PFSK-1 (cell line): ENCODE results near the gene MAN2B2.

Experiments
- FOXP2 ChIP-seq: optimal IDR thresholded peaks from 2 replicates; pipeline ENCODE3; 2011; ENCODE audit warnings: borderline replicate concordance, control low read depth, inconsistent platforms; ENCODE audit not compliant: insufficient read depth; ENCODE audit errors: extremely low read length, extremely low read depth
- POLR2AphosphoS5 ChIP-seq: IDR thresholded peaks from 2 replicates; pipeline ENCODE4 v1.6.1; 2012; ENCODE audit warnings: low read depth, mild to moderate bottlenecking, control low read depth, low read length, moderate library complexity
- SIN3A ChIP-seq: IDR thresholded peaks from 2 replicates; pipeline ENCODE4 v1.6.1; 2012; ENCODE audit warnings: mild to moderate bottlenecking, low read length, moderate library complexity, borderline replicate concordance; ENCODE audit not compliant: insufficient read depth
- TAF1 ChIP-seq: IDR thresholded peaks from 2 replicates; pipeline ENCODE4 v1.6.1; 2012; ENCODE audit warnings: low read length, control low read depth, borderline replicate concordance; ENCODE audit not compliant: insufficient read depth
- TF ChIP-seq, protein P1 (sequence below), 2 experiments: IDR thresholded peaks; 2 replicates each; pipeline versions ENCODE4 v1.6.1 to v1.8.0; 2011 to 2012; ENCODE audit warnings: low read depth in 2 of 2, low read length in 2 of 2, control low read depth in 1 of 2, inconsistent platforms in 1 of 2, mild to moderate bottlenecking in 1 of 2, moderate library complexity in 1 of 2; ENCODE audit not compliant: insufficient read depth in 1 of 2

The MAN2B2 gene

DNA sequence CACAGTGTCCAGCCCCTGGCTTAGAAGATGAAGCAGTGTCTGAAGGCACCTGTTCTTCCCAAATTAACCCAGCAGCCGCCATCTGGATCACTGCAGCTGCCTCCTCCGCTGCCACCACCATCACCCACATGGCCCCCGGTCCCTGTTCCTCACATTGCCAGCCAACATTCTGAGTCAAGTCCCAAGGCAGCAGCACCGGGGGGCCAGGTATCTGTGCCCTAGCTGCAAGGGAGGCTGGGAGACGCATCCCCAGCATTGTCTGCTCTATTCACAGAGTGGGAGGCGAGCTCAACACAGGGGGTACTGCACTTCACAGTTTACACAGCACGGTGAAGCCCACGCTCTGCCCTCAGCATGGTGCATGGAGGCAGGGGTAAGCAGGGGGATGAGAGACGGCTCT is 42.3 kb upstream of the MAN2B2 start:
- no peak for TF ChIP-seq FOXP2
- TF ChIP-seq TAF1: no peak
- TF ChIP-seq, protein P1, sequence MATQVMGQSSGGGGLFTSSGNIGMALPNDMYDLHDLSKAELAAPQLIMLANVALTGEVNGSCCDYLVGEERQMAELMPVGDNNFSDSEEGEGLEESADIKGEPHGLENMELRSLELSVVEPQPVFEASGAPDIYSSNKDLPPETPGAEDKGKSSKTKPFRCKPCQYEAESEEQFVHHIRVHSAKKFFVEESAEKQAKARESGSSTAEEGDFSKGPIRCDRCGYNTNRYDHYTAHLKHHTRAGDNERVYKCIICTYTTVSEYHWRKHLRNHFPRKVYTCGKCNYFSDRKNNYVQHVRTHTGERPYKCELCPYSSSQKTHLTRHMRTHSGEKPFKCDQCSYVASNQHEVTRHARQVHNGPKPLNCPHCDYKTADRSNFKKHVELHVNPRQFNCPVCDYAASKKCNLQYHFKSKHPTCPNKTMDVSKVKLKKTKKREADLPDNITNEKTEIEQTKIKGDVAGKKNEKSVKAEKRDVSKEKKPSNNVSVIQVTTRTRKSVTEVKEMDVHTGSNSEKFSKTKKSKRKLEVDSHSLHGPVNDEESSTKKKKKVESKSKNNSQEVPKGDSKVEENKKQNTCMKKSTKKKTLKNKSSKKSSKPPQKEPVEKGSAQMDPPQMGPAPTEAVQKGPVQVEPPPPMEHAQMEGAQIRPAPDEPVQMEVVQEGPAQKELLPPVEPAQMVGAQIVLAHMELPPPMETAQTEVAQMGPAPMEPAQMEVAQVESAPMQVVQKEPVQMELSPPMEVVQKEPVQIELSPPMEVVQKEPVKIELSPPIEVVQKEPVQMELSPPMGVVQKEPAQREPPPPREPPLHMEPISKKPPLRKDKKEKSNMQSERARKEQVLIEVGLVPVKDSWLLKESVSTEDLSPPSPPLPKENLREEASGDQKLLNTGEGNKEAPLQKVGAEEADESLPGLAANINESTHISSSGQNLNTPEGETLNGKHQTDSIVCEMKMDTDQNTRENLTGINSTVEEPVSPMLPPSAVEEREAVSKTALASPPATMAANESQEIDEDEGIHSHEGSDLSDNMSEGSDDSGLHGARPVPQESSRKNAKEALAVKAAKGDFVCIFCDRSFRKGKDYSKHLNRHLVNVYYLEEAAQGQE (IDR thresholded peaks at IDR 0.05; ENCODE audit: insufficient read depth in 1 of 2, low read depth in 2 of 2, low read length in 2 of 2): no peak
- no peak for TF ChIP-seq POLR2AphosphoS5
- TF ChIP-seq SIN3A: no peak

DNA sequence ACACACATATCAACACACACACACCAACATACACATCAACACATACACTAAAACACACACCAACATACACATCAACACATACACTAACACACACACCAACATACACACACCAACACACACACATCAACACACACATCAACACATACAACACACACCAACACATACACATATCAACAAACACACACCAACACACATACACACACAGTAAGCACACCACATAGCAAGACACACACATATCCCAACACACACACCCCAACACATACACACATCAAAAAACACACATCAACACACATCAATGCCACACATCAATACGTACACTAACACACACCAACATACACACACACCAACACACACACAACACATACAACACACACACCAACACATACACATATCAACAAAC is 40.9 kb upstream of the MAN2B2 start:
- TF ChIP-seq POLR2AphosphoS5: no peak
- TF ChIP-seq SIN3A: no peak
- TF ChIP-seq FOXP2: no peak
- TF ChIP-seq, protein P1 (IDR thresholded peaks at IDR 0.05; ENCODE audit: insufficient read depth in 1 of 2, low read depth in 2 of 2, low read length in 2 of 2): no peak
- TF ChIP-seq TAF1: no peak

DNA sequence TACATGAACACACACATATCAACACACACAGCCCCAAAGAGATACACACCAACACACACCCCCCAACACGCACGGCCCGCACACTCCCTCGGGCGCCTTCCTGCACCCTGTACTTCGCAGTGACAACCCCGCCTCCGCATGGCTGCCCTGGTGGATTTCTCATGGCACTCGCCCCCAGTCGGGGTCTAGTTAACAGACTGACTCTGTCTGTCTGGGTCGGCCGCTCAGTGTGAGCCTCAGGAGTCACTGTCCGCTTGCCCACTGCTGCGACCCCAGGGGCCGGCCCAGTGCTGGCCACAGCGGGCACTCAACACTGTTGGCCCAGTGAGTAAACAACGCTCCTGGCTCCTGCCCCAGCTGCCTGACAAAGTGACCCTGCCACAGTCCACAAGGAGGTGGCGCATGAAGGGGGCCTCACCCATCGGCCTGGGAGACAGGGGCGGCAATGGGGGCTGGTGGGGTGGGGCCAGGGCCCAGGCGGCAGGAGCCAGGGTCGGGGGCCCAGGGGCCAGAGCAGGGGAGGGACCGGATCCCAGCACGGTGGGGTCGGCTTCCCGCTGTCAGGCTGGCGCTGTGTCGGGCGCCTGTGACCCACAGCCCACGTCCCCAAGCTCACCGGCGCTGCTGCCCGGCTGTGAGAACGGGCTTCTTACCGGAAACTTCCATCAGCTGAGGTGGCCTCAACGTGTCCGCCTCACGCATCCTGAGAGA is 40.2 kb upstream of the MAN2B2 start:
- TF ChIP-seq TAF1 (no peak), SIN3A (no peak), FOXP2 (no peak), POLR2AphosphoS5 (no peak)
- TF ChIP-seq, protein P1 (IDR thresholded peaks at IDR 0.05; ENCODE audit: insufficient read depth in 1 of 2, low read depth in 2 of 2, low read length in 2 of 2): no peak

DNA sequence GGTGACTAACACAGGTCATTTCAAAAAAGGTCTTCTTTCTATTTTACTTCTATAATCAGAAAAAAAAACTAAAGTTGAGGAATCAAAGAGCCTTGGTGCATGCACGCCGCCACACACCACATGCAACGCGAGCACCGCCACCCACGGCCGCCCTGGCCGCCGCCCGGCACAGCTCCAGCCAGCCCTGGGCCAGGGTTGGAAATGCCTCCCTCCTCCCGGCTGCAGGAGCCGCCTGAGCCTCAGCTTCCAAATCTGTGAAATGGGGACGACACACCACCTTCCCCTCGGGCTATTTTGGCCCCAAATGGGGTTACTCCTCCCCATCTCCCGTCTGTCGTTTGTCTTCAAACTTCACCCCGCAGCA is 39.7 kb upstream of the MAN2B2 start:
- TF ChIP-seq FOXP2: no peak
- no peak for TF ChIP-seq TAF1
- TF ChIP-seq POLR2AphosphoS5: no peak
- no peak for TF ChIP-seq SIN3A
- TF ChIP-seq, protein P1 (IDR thresholded peaks at IDR 0.05; ENCODE audit: insufficient read depth in 1 of 2, low read depth in 2 of 2, low read length in 2 of 2): no peak

DNA sequence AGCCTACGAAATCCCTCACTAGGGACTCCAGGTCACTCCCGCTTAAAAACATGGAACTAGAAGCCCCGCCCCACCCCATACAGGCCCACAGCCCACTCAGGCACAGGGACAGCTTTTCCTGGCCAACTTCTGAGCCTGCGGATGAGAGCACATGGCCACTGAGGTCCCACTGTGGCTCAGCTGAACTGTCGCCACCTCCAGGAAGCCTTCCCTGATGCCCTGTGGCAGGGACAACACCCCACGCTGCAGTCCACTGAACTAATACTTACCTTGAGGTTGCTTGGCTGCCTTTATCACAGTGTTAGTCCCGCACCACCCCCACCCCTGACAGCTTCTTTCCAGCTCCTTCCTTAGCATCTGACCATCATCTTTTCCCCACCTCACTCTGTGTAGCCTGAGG is 39.3 kb upstream of the MAN2B2 start:
- TF ChIP-seq POLR2AphosphoS5 (no peak), TAF1 (no peak), FOXP2 (no peak), SIN3A (no peak)
- TF ChIP-seq, protein P1 (IDR thresholded peaks at IDR 0.05; ENCODE audit: insufficient read depth in 1 of 2, low read depth in 2 of 2, low read length in 2 of 2): no peak
